Kidney (tissue), 14 donors: ENCODE data around the gene ASAP2. TPM values are rescaled to one million over a fixed set of nuclear protein-coding genes. Genes with fewer than 3 reads are reported as not detected.
A peak's percentile ranks its signal among the peaks of the same experiment; 100 is the strongest.

Experiments used
- DNase-seq, 5 donors: peaks; one replicate each; pipeline ENCODE4 v3.0.0-alpha.2; 2013 to 2020
- FAIRE-seq: peaks from 2 replicates; lab custom pipeline; 2012; peaks lifted over from hg19 to GRCh38; lab: Jason Lieb, UNC
- H3K27ac ChIP-seq, 2 donors: one replicate each; pipeline ENCODE4 v1.7.0; 2013; ENCODE audit warnings: low read depth in 2 of 2, low read length in 2 of 2, inconsistent platforms in 1 of 2
- H3K27me3 ChIP-seq: one replicate; pipeline ENCODE4 v1.7.1; 2013; ENCODE audit warnings: low read length, inconsistent platforms; ENCODE audit not compliant: control insufficient read depth, insufficient read depth
- H3K36me3 ChIP-seq, 3 donors: one replicate each; pipeline versions ENCODE4 v1.7.0 to v1.7.1; 2013; ENCODE audit warnings: low read length in 3 of 3, control low read depth in 1 of 3, inconsistent platforms in 1 of 3; ENCODE audit not compliant: insufficient read depth in 3 of 3, control insufficient read depth in 2 of 3
- H3K4me1 ChIP-seq, 3 donors: one replicate each; pipeline versions ENCODE4 v1.7.0 to v1.7.1; 2013; ENCODE audit warnings: low read length in 3 of 3, inconsistent platforms in 1 of 3, low read depth in 1 of 3; ENCODE audit not compliant: control insufficient read depth in 2 of 3, insufficient read depth in 2 of 3
- H3K4me3 ChIP-seq, 3 donors: one replicate each; pipeline versions ENCODE4 v1.7.0 to v1.8.1; 2013; ENCODE audit warnings: low read length in 3 of 3, control low read depth in 1 of 3, inconsistent platforms in 1 of 3
- H3K9ac ChIP-seq, 3 donors: one replicate each; pipeline versions ENCODE4 v1.7.0 to v1.7.1; 2013; ENCODE audit warnings: low read length in 3 of 3, control low read depth in 1 of 3, inconsistent platforms in 1 of 3
- H3K9me3 ChIP-seq, 3 donors: one replicate each; pipeline versions ENCODE4 v1.7.0 to v1.7.1; 2013; ENCODE audit warnings: low read length in 3 of 3, control low read depth in 1 of 3, inconsistent platforms in 1 of 3; ENCODE audit not compliant: control insufficient read depth in 2 of 3, insufficient read depth in 1 of 3
- intact Hi-C: fragments of 100-400 bp; cut with DNase I; formaldehyde crosslinking; loops from one replicate; pipeline ENCODE4 v1.11.1; 2022
- polyA plus RNA-seq: library from polyadenylated mRNA; stranded (reverse); fragments of 350-450 nt; fragmentation: Illumina TruSeq; extraction: RNeasy Lipid Tissue Mini Kit (QIAGEN cat#74804); gene quantifications from one replicate; pipeline ENCODE4 v1.2.3, GENCODE V29; 2014; ENCODE audit warnings: low read depth, low replicate concordance; ENCODE audit not compliant: insufficient read depth
- total RNA-seq: library from RNA; stranded (reverse); fragmentation: NEBNext Ultra II Directional; extraction: Animal tissue kit (Norgen Biotek cat#: 25700); gene quantifications from one replicate; pipeline ENCODE4 v1.2.1, GENCODE V29; 2021
- TF ChIP-seq, protein P1 (sequence below): IDR thresholded peaks from 3 replicates; pipeline ENCODE4 v1.5.1; 2012; ENCODE audit warnings: mild to moderate bottlenecking, moderate library complexity, borderline replicate concordance; ENCODE audit not compliant: insufficient read depth; ENCODE audit errors: extremely low read depth
- donor health status: control.
- donor health status: control.
- donor health status: control.
- donor health status: control.
- donor health status: control.
- donor health status: DM: yes; HTN: yes; CAD: no.
- donor health status: Normal renal cell carcinoma (clear cell type).

Gene ASAP2
- total and polyA plus RNA-seq, 2 donors from 2014 or later, result 26.2 to 54.8 TPM

- Histone ChIP-seq H3K9me3 (no peaks in the 10 kb centered on the region), H3K4me3 (no peak overlapping the region), H3K36me3 (peaks cover 0 to 67% (median 25%) of the 10 kb centered on the region in 3 donors), H3K27ac (peak overlapping the region in 1 of 2 donors; percentile 14), H3K27me3 (no peaks in the 10 kb centered on the region), H3K9ac (no peak overlapping the region), H3K4me1 (no peaks in the 10 kb centered on the region)
- TF ChIP-seq, protein P1, sequence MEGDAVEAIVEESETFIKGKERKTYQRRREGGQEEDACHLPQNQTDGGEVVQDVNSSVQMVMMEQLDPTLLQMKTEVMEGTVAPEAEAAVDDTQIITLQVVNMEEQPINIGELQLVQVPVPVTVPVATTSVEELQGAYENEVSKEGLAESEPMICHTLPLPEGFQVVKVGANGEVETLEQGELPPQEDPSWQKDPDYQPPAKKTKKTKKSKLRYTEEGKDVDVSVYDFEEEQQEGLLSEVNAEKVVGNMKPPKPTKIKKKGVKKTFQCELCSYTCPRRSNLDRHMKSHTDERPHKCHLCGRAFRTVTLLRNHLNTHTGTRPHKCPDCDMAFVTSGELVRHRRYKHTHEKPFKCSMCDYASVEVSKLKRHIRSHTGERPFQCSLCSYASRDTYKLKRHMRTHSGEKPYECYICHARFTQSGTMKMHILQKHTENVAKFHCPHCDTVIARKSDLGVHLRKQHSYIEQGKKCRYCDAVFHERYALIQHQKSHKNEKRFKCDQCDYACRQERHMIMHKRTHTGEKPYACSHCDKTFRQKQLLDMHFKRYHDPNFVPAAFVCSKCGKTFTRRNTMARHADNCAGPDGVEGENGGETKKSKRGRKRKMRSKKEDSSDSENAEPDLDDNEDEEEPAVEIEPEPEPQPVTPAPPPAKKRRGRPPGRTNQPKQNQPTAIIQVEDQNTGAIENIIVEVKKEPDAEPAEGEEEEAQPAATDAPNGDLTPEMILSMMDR, result no peak
- no peak for DNase-seq
- FAIRE-seq, result no peak
- intact Hi-C loops, result no loop called here
Measured at GRCh38 chr2:9355716-9356115, 149.1 kb downstream of the ASAP2 start.

GRCh38 chr2:9356261-9356660 lies 149.6 kb downstream of the ASAP2 start:
- intact Hi-C loops, result no loop called here

DNA sequence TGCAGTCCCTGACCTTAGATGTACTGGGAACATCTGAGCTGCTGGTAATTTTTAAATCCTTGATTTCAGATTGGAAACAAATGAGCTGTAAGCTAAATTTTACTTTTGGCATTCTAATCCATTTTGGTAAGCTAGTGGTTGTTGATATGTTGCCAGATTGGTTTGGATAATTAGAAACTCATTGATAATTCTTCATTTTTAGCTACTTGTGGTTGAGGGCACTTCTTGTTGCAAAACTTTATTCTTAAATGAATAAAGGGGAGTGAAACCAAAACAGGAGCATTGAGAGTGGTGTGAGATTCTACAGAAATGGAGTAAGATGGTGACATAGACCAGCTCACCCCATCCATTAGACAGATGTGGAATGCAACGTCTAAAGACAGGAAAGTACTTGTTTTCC lies 152.2 kb downstream of the ASAP2 start:
- Histone ChIP-seq H3K4me1 (no peaks in the 10 kb centered on the region), H3K36me3 (peaks cover 0 to 61% (median 17%) of the 10 kb centered on the region in 3 donors), H3K27ac (no peak overlapping the region), H3K4me3 (no peak overlapping the region), H3K9ac (no peak overlapping the region), H3K9me3 (no peaks in the 10 kb centered on the region), H3K27me3 (no peaks in the 10 kb centered on the region)
- intact Hi-C loops, result no loop called here
- TF ChIP-seq, protein P1, result no peak
- DNase-seq (no peak), FAIRE-seq (no peak)

More at GRCh38 chr2:9356261-9356660, 149.6 kb downstream of the ASAP2 start:
- Histone ChIP-seq H3K27me3 (no peaks in the 10 kb centered on the region), H3K9ac (no peak overlapping the region), H3K4me1 (no peaks in the 10 kb centered on the region), H3K4me3 (peak overlapping the region in 1 of 3 donors; percentile 6), H3K27ac (peak overlapping the region in 1 of 2 donors; percentile 14), H3K9me3 (no peaks in the 10 kb centered on the region), H3K36me3 (peaks cover 0 to 67% (median 29%) of the 10 kb centered on the region in 3 donors)
- FAIRE-seq (no peak), DNase-seq (peak in 3 of 5 donors; percentile 52 to 65 (median 64))
- TF ChIP-seq, protein P1, result no peak

GRCh38 chr2:9359463-9359862 lies 152.9 kb downstream of the ASAP2 start:
- intact Hi-C loops, result no loop called here
- Histone ChIP-seq H3K27ac (no peak overlapping the region), H3K9me3 (no peaks in the 10 kb centered on the region), H3K27me3 (no peaks in the 10 kb centered on the region), H3K4me1 (peaks cover 0 to 2% (median 0%) of the 10 kb centered on the region in 3 donors), H3K9ac (no peak overlapping the region), H3K36me3 (peaks cover 0 to 61% (median 13%) of the 10 kb centered on the region in 3 donors), H3K4me3 (no peak overlapping the region)
- DNase-seq (no peak), FAIRE-seq (no peak)
- TF ChIP-seq, protein P1, result no peak
